WTC11 (cell line): Measurements from ENCODE around the gene BCO2. TPM values are rescaled to one million over a fixed set of nuclear protein-coding genes. Genes with fewer than 3 reads are reported as not detected.

Experiments
- ATAC-seq: fragments of 200-7000 bp; cut with Tn5 transposase; 2 replicates; pipeline ENCODE4 v1.10.0; 2021; ENCODE audit warnings: mild to moderate bottlenecking, moderate library complexity
- CTCF ChIA-PET: fragments of 300-600 bp; sonication (Branson Sonifier 250); formaldehyde crosslinking; loops from one replicate; lab custom pipeline; 2021; ENCODE audit warnings: antibody characterized with exemption; lab: Charles Lee
- POLR2A ChIA-PET: fragments of 350-600 bp; sonication (Branson Sonifier 250); formaldehyde crosslinking; loops from one replicate; lab custom pipeline; 2021; ENCODE audit warnings: antibody characterized with exemption; lab: Charles Lee
- DNase-seq: peaks from one replicate; pipeline ENCODE4 v3.0.0; 2021; ENCODE audit warnings: low spot score
- H3K27ac Mint-ChIP-seq: 2 replicates; pipeline ENCODE4 v1.8.0; 2021; ENCODE audit warnings: mixed read lengths
- H3K27me3 Mint-ChIP-seq: 2 replicates; pipeline ENCODE4 v1.8.0; 2021; ENCODE audit warnings: low read depth, mild to moderate bottlenecking, moderate library complexity, mixed read lengths
- H3K36me3 Mint-ChIP-seq: 2 replicates; pipeline ENCODE4 v1.8.0; 2021; ENCODE audit warnings: mixed read lengths
- H3K4me1 Mint-ChIP-seq: 2 replicates; pipeline ENCODE4 v1.8.0; 2022; ENCODE audit warnings: mixed read lengths
- H3K4me3 Mint-ChIP-seq: 2 replicates; pipeline ENCODE4 v1.8.0; 2021; ENCODE audit warnings: mild to moderate bottlenecking, moderate library complexity, mixed read lengths
- H3K9me3 Mint-ChIP-seq: 2 replicates; pipeline ENCODE4 v1.8.0; 2021; ENCODE audit warnings: mixed read lengths
- ATF1 ChIP-seq: sonication (generic); formaldehyde crosslinking; IDR thresholded peaks from 2 replicates; pipeline ENCODE4 v1.8.1; 2023; ENCODE audit warnings: mild to moderate bottlenecking, moderate library complexity, missing genetic modification reagents
- CREB1 ChIP-seq: sonication (generic); formaldehyde crosslinking; IDR thresholded peaks from 2 replicates; pipeline ENCODE4 v1.8.0; 2023; ENCODE audit warnings: mild to moderate bottlenecking, missing genetic modification reagents
- EMX1 ChIP-seq: fragments of 250-450 bp; sonication (Bioruptor Pico); IDR thresholded peaks from 2 replicates; pipeline ENCODE4 v1.8.0; 2021; ENCODE audit warnings: mild to moderate bottlenecking
- ESRRA ChIP-seq: sonication (generic); formaldehyde crosslinking; IDR thresholded peaks from 2 replicates; pipeline ENCODE4 v1.8.1; 2022; ENCODE audit warnings: mild to moderate bottlenecking, missing genetic modification reagents, borderline replicate concordance
- FOXP1 ChIP-seq: sonication (generic); formaldehyde crosslinking; IDR thresholded peaks from 2 replicates; pipeline ENCODE4 v1.8.0; 2022; ENCODE audit warnings: missing genetic modification reagents, mild to moderate bottlenecking, moderate library complexity, borderline replicate concordance
- HMGA2 ChIP-seq: fragments of 250-450 bp; sonication (Bioruptor Pico); IDR thresholded peaks from 2 replicates; pipeline ENCODE4 v1.4.0; 2021; ENCODE audit warnings: mild to moderate bottlenecking, moderate library complexity
- IRF2 ChIP-seq: sonication (generic); formaldehyde crosslinking; IDR thresholded peaks from 2 replicates; pipeline ENCODE4 v1.8.0; 2022; ENCODE audit warnings: low read depth, missing genetic modification reagents, borderline replicate concordance
- OVOL2 ChIP-seq: fragments of 250-450 bp; sonication (Bioruptor Pico); IDR thresholded peaks from 2 replicates; pipeline ENCODE4 v1.9.0; 2021; ENCODE audit warnings: mild to moderate bottlenecking, borderline replicate concordance
- PRRX2 ChIP-seq: fragments of 250-450 bp; sonication (Bioruptor Pico); IDR thresholded peaks from 2 replicates; pipeline ENCODE4 v1.8.0; 2021; ENCODE audit warnings: mild to moderate bottlenecking
- SMAD4 ChIP-seq: sonication (generic); formaldehyde crosslinking; IDR thresholded peaks from 2 replicates; pipeline ENCODE4 v1.8.0; 2022; ENCODE audit warnings: mild to moderate bottlenecking, missing genetic modification reagents
- TP53 ChIP-seq: sonication (generic); formaldehyde crosslinking; IDR thresholded peaks from 2 replicates; pipeline ENCODE4 v1.8.1; 2023; ENCODE audit warnings: mild to moderate bottlenecking, missing genetic modification reagents
- ZNF671 ChIP-seq: fragments of 250-450 bp; sonication (Bioruptor Pico); IDR thresholded peaks from 2 replicates; pipeline ENCODE4 v1.8.0; 2021; ENCODE audit warnings: mild to moderate bottlenecking
- total RNA-seq: library from RNA; stranded (reverse); gene quantifications from 3 replicates; pipeline ENCODE4 v1.2.3, GENCODE V29; 2021
- TF ChIP-seq, protein P1 (sequence below): sonication (generic); formaldehyde crosslinking; IDR thresholded peaks from 2 replicates; pipeline ENCODE4 v1.8.0; 2022; ENCODE audit warnings: mild to moderate bottlenecking, missing genetic modification reagents
- TF ChIP-seq, protein P2 (sequence below): sonication (generic); formaldehyde crosslinking; IDR thresholded peaks from 2 replicates; pipeline ENCODE4 v1.8.1; 2023; ENCODE audit warnings: mild to moderate bottlenecking, missing genetic modification reagents, moderate library complexity
- TF ChIP-seq, protein P3 (sequence below): sonication (generic); formaldehyde crosslinking; IDR thresholded peaks from 2 replicates; pipeline ENCODE4 v1.8.1; 2022; ENCODE audit warnings: mild to moderate bottlenecking, missing genetic modification reagents, moderate library complexity, borderline replicate concordance
- TF ChIP-seq, protein P4 (sequence below): fragments of 200-600 bp; IDR thresholded peaks from 2 replicates; pipeline ENCODE4 v1.8.0; 2022; ENCODE audit warnings: antibody characterized with exemption
- TF ChIP-seq, protein P5 (sequence below): sonication (generic); formaldehyde crosslinking; IDR thresholded peaks from 2 replicates; pipeline ENCODE4 v1.8.1; 2022; ENCODE audit warnings: mild to moderate bottlenecking, moderate library complexity, missing genetic modification reagents
- TF ChIP-seq, protein P6 (sequence below): sonication (generic); formaldehyde crosslinking; IDR thresholded peaks from 2 replicates; pipeline ENCODE4 v1.8.1; 2022; ENCODE audit warnings: low read depth, missing genetic modification reagents, borderline replicate concordance
- TF ChIP-seq, protein P7 (sequence below): sonication (generic); formaldehyde crosslinking; IDR thresholded peaks from 2 replicates; pipeline ENCODE4 v1.8.0; 2022; ENCODE audit warnings: mild to moderate bottlenecking, missing genetic modification reagents
- TF ChIP-seq, protein P8 (sequence below): sonication (generic); formaldehyde crosslinking; IDR thresholded peaks from 2 replicates; pipeline ENCODE4 v1.8.0; 2022; ENCODE audit warnings: missing genetic modification reagents

BCO2 gene
- total RNA-seq, 1 experiment from 2014 or later: 1.0 TPM

DNA sequence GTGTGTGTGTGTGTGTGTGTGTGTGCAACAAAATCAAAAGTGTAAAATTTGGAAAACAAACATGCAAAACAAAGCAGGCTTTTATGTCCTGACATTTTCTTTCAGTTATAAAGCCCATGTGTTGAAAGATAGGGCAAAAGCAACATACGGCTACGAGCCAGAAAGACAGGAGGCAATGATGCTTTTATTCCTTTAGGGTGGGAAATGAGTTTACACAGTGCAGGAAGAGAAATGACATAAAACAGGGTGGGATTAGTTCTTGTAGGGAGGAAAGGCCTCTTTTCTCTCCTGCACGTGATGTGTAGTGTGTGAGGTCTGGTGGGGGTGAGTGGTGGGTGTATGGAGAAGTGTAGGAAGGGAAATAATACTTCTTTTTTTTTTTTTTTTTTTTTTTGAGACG lies 40.8 kb upstream of the BCO2 start:
- DNase-seq: no peak
- ChIA-PET CTCF (interaction anchor here (1.0 kb wide), 1 partner anchor 21 kb away, joined by 4 read pairs; no protein-coding TSS in a partner anchor), POLR2A (no interaction called here)
- TF ChIP-seq PRRX2 (CRISPR knock-in tag) (no peak), SMAD4 (no peak), CREB1 (CRISPR knock-in tag) (no peak), ATF1 (CRISPR knock-in tag) (no peak), ZNF671 (no peak), TP53 (CRISPR knock-in tag) (no peak), EMX1 (CRISPR knock-in tag) (no peak)
- TF ChIP-seq, protein P1, sequence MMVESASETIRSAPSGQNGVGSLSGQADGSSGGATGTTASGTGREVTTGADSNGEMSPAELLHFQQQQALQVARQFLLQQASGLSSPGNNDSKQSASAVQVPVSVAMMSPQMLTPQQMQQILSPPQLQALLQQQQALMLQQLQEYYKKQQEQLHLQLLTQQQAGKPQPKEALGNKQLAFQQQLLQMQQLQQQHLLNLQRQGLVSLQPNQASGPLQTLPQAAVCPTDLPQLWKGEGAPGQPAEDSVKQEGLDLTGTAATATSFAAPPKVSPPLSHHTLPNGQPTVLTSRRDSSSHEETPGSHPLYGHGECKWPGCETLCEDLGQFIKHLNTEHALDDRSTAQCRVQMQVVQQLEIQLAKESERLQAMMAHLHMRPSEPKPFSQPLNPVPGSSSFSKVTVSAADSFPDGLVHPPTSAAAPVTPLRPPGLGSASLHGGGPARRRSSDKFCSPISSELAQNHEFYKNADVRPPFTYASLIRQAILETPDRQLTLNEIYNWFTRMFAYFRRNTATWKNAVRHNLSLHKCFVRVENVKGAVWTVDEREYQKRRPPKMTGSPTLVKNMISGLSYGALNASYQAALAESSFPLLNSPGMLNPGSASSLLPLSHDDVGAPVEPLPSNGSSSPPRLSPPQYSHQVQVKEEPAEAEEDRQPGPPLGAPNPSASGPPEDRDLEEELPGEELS (CRISPR knock-in tag): no peak
- TF ChIP-seq, protein P2, sequence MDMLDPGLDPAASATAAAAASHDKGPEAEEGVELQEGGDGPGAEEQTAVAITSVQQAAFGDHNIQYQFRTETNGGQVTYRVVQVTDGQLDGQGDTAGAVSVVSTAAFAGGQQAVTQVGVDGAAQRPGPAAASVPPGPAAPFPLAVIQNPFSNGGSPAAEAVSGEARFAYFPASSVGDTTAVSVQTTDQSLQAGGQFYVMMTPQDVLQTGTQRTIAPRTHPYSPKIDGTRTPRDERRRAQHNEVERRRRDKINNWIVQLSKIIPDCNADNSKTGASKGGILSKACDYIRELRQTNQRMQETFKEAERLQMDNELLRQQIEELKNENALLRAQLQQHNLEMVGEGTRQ: no peak
- H3K9me3 Mint-ChIP-seq: no peaks in the 10 kb centered on the region
- H3K4me1 Mint-ChIP-seq: no peaks in the 10 kb centered on the region
- no peak overlapping the region for H3K4me3 Mint-ChIP-seq
- H3K27ac Mint-ChIP-seq: no peak overlapping the region
- H3K36me3 Mint-ChIP-seq: no peaks in the 10 kb centered on the region
- no peak for ATAC-seq
- H3K27me3 Mint-ChIP-seq: no peaks in the 10 kb centered on the region

DNA sequence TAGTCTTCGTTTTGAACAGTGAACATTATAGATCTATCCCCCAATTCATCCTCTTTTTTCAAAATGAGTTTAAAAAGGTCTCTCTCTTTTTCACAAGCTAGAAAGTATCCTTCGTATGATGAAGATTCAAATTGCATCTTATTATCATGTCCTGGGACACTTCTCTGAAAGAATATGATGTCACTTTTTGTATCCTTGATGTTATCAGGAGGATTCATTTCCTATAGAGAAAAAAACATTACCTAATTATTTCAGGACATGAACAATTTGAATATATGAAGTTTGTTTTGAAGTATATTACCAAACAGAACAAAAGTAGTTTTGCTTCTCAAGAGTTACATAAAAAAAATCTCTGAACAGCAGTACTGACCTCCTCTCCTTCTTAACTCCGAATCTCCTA lies 31.7 kb upstream of the BCO2 start:
- CTCF ChIA-PET: interaction anchor here (1.1 kb wide), 1 partner anchor 21 kb away, joined by 4 read pairs; no protein-coding TSS in a partner anchor
- no peaks in the 10 kb centered on the region; the same call in 1 of the 2 replicates for H3K9me3 Mint-ChIP-seq
- H3K36me3 Mint-ChIP-seq: no peaks in the 10 kb centered on the region
- no peak overlapping the region for H3K27ac Mint-ChIP-seq
- TF ChIP-seq, protein P3, sequence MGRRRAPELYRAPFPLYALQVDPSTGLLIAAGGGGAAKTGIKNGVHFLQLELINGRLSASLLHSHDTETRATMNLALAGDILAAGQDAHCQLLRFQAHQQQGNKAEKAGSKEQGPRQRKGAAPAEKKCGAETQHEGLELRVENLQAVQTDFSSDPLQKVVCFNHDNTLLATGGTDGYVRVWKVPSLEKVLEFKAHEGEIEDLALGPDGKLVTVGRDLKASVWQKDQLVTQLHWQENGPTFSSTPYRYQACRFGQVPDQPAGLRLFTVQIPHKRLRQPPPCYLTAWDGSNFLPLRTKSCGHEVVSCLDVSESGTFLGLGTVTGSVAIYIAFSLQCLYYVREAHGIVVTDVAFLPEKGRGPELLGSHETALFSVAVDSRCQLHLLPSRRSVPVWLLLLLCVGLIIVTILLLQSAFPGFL (CRISPR knock-in tag): no peak
- TF ChIP-seq ESRRA (CRISPR knock-in tag): no peak
- TF ChIP-seq, protein P4, sequence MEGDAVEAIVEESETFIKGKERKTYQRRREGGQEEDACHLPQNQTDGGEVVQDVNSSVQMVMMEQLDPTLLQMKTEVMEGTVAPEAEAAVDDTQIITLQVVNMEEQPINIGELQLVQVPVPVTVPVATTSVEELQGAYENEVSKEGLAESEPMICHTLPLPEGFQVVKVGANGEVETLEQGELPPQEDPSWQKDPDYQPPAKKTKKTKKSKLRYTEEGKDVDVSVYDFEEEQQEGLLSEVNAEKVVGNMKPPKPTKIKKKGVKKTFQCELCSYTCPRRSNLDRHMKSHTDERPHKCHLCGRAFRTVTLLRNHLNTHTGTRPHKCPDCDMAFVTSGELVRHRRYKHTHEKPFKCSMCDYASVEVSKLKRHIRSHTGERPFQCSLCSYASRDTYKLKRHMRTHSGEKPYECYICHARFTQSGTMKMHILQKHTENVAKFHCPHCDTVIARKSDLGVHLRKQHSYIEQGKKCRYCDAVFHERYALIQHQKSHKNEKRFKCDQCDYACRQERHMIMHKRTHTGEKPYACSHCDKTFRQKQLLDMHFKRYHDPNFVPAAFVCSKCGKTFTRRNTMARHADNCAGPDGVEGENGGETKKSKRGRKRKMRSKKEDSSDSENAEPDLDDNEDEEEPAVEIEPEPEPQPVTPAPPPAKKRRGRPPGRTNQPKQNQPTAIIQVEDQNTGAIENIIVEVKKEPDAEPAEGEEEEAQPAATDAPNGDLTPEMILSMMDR: no peak
- no peak for TF ChIP-seq FOXP1
- no peak for TF ChIP-seq IRF2 (CRISPR knock-in tag)
- TF ChIP-seq, protein P5, sequence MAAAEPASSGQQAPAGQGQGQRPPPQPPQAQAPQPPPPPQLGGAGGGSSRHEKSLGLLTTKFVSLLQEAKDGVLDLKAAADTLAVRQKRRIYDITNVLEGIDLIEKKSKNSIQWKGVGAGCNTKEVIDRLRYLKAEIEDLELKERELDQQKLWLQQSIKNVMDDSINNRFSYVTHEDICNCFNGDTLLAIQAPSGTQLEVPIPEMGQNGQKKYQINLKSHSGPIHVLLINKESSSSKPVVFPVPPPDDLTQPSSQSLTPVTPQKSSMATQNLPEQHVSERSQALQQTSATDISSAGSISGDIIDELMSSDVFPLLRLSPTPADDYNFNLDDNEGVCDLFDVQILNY (CRISPR knock-in tag): no peak
- TF ChIP-seq HMGA2: no peak
- no peaks in the 10 kb centered on the region for H3K27me3 Mint-ChIP-seq
- DNase-seq (no peak), ATAC-seq (no peak)
- H3K4me3 Mint-ChIP-seq: no peak overlapping the region
- POLR2A ChIA-PET: interaction anchor here (0.5 kb wide), 1 partner anchor 595 kb away, joined by 3 read pairs; no protein-coding TSS in a partner anchor
- no peaks in the 10 kb centered on the region for H3K4me1 Mint-ChIP-seq

DNA sequence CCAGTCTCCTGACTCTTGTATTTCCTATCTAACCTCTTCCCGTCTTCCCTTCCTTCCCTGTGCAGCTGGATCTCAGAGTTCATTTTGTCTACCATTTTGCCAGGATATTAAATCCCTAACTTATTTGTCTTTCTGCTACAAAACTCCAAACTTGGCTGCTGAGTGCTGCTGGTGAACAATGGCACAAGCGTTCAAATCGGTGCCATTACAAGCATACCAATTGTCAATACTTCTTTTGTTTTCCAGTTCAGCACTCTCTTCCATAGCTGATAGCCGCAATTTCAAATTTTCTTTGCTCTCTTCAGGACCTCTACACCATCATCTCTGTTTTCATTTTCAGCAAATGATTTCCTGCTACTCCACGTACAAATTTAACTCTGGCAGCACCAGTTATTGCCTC lies 24.8 kb upstream of the BCO2 start:
- Mint-ChIP-seq H3K27ac (no peak overlapping the region), H3K4me3 (no peak overlapping the region), H3K27me3 (no peaks in the 10 kb centered on the region), H3K4me1 (no peaks in the 10 kb centered on the region), H3K36me3 (no peaks in the 10 kb centered on the region), H3K9me3 (no peaks in the 10 kb centered on the region)
- POLR2A ChIA-PET: no interaction called here
- TF ChIP-seq OVOL2 (CRISPR knock-in tag) (no peak), HMGA2 (no peak)
- TF ChIP-seq, protein P6, sequence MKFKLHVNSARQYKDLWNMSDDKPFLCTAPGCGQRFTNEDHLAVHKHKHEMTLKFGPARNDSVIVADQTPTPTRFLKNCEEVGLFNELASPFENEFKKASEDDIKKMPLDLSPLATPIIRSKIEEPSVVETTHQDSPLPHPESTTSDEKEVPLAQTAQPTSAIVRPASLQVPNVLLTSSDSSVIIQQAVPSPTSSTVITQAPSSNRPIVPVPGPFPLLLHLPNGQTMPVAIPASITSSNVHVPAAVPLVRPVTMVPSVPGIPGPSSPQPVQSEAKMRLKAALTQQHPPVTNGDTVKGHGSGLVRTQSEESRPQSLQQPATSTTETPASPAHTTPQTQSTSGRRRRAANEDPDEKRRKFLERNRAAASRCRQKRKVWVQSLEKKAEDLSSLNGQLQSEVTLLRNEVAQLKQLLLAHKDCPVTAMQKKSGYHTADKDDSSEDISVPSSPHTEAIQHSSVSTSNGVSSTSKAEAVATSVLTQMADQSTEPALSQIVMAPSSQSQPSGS: no peak
- TF ChIP-seq, protein P7, sequence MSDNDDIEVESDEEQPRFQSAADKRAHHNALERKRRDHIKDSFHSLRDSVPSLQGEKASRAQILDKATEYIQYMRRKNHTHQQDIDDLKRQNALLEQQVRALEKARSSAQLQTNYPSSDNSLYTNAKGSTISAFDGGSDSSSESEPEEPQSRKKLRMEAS (CRISPR knock-in tag): no peak
- TF ChIP-seq, protein P8, sequence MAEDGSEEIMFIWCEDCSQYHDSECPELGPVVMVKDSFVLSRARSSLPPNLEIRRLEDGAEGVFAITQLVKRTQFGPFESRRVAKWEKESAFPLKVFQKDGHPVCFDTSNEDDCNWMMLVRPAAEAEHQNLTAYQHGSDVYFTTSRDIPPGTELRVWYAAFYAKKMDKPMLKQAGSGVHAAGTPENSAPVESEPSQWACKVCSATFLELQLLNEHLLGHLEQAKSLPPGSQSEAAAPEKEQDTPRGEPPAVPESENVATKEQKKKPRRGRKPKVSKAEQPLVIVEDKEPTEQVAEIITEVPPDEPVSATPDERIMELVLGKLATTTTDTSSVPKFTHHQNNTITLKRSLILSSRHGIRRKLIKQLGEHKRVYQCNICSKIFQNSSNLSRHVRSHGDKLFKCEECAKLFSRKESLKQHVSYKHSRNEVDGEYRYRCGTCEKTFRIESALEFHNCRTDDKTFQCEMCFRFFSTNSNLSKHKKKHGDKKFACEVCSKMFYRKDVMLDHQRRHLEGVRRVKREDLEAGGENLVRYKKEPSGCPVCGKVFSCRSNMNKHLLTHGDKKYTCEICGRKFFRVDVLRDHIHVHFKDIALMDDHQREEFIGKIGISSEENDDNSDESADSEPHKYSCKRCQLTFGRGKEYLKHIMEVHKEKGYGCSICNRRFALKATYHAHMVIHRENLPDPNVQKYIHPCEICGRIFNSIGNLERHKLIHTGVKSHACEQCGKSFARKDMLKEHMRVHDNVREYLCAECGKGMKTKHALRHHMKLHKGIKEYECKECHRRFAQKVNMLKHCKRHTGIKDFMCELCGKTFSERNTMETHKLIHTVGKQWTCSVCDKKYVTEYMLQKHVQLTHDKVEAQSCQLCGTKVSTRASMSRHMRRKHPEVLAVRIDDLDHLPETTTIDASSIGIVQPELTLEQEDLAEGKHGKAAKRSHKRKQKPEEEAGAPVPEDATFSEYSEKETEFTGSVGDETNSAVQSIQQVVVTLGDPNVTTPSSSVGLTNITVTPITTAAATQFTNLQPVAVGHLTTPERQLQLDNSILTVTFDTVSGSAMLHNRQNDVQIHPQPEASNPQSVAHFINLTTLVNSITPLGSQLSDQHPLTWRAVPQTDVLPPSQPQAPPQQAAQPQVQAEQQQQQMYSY (CRISPR knock-in tag): no peak
- ATAC-seq (no peak), DNase-seq (no peak)
- CTCF ChIA-PET: interaction anchor here (1.3 kb wide), 1 partner anchor 25 kb away, joined by 4 read pairs; the partner anchor contains the start of gene BCO2
